Measurements from ENCODE around the gene TFDP1. TPM values are rescaled to one million over a fixed set of nuclear protein-coding genes. Genes with fewer than 3 reads are reported as not detected.
"Not testable (repeated sequence)": the region's sequence is repeated elsewhere in the genome, so short reads cannot be mapped to it uniquely, and the experiment has no call there.

The TFDP1 gene
- total and polyA plus RNA-seq, 2 experiments from 2014 or later = 74.8 to 122 TPM

- H3K9ac ChIP-seq = no peak overlapping the region
- H3K36me3 ChIP-seq (ENCODE audit: low read depth) = 0 out of 2 replicates have a peak, but pooled peaks cover 3% of the 10 kb centered on the region
- H3K4me2 ChIP-seq (ENCODE audit: unreplicated experiment) = no peak overlapping the region
- no peak overlapping the region for H3K27ac ChIP-seq
- WGBS, 2 experiments (ENCODE audit: low coverage in 1 of 2, low lambda C conversion rate in 2 of 2, missing lambda C conversion rate in 2 of 2) = 90 to 93% methylated on average over 14 of the region's 14 CpGs
- H4K20me1 ChIP-seq (ENCODE audit: insufficient read depth) = peaks cover 5% of the 10 kb centered on the region
- no peaks in the 10 kb centered on the region for H3K27me3 ChIP-seq (replicated peaks; ENCODE audit: insufficient read depth)
- TF ChIP-seq EZH2 (IDR thresholded peaks at IDR 0.05; ENCODE audit: insufficient read depth, poor library complexity, severe bottlenecking) (no peak), EZH2phosphoT487 (IDR thresholded peaks at IDR 0.05; ENCODE audit: insufficient read depth, low read depth) (no peak)
- peaks cover 13% of the 10 kb centered on the region for H3F3A ChIP-seq (ENCODE audit: insufficient read depth)
- H3K4me3 ChIP-seq = no peak overlapping the region
- no peaks in the 10 kb centered on the region for H3K9me3 ChIP-seq (ENCODE audit: low read depth)
- in situ Hi-C loops (cut with MboI) = no loop called here
- no peak for DNase-seq
- H3K9me2 ChIP-seq (ENCODE audit: insufficient read depth) = no peaks in the 10 kb centered on the region
- no peak overlapping the region for H2AFZ ChIP-seq
- H3K79me2 ChIP-seq (ENCODE audit: insufficient read depth) = peaks cover 85% of the 10 kb centered on the region
- H3K4me1 ChIP-seq (ENCODE audit: insufficient read depth) = peaks cover 5% of the 10 kb centered on the region; the same call in 1 of the 2 replicates
Observed at GRCh38 chr13:113589961-113590339, 5.4 kb downstream of the TFDP1 start.

GRCh38 chr13:113591750-113592149 is 7.2 kb downstream of the TFDP1 start:
- TF ChIP-seq EZH2 (IDR thresholded peaks at IDR 0.05; ENCODE audit: insufficient read depth, poor library complexity, severe bottlenecking) (no peak), EZH2phosphoT487 (IDR thresholded peaks at IDR 0.05; ENCODE audit: insufficient read depth, low read depth) (no peak)

GRCh38 chr13:113592571-113592970 is 8.0 kb downstream of the TFDP1 start:
- Histone ChIP-seq H3K27ac (no peak overlapping the region), H3F3A (ENCODE audit: insufficient read depth) (peaks cover 13% of the 10 kb centered on the region), H3K4me2 (ENCODE audit: unreplicated experiment) (no peak overlapping the region), H4K20me1 (ENCODE audit: insufficient read depth) (peaks cover 9% of the 10 kb centered on the region), H3K9me2 (ENCODE audit: insufficient read depth) (no peaks in the 10 kb centered on the region), H3K27me3 (replicated peaks; ENCODE audit: insufficient read depth) (no peaks in the 10 kb centered on the region), H3K9me3 (ENCODE audit: low read depth) (no peaks in the 10 kb centered on the region), H3K4me1 (ENCODE audit: insufficient read depth) (no peaks in the 10 kb centered on the region), H3K9ac (no peak overlapping the region), H3K36me3 (ENCODE audit: low read depth) (0 out of 2 replicates have a peak, but pooled peaks cover 8% of the 10 kb centered on the region), H3K79me2 (ENCODE audit: insufficient read depth) (peaks cover 89% of the 10 kb centered on the region), H2AFZ (no peak overlapping the region), H3K4me3 (no peak overlapping the region)
- WGBS, 2 experiments (ENCODE audit: low coverage in 1 of 2, low lambda C conversion rate in 2 of 2, missing lambda C conversion rate in 2 of 2) = 96 to 100% methylated on average over 5 of the region's 5 CpGs
- in situ Hi-C loops (cut with MboI) = no loop called here
- DNase-seq = peak; percentile 25
- no peak for TF ChIP-seq EZH2phosphoT487 (IDR thresholded peaks at IDR 0.05; ENCODE audit: insufficient read depth, low read depth)
- TF ChIP-seq EZH2 (IDR thresholded peaks at IDR 0.05; ENCODE audit: insufficient read depth, poor library complexity, severe bottlenecking) = no peak

More at GRCh38 chr13:113591750-113592149, 7.2 kb downstream of the TFDP1 start:
- DNase-seq = peak; percentile 14
- Histone ChIP-seq H3K9me2 (ENCODE audit: insufficient read depth) (no peaks in the 10 kb centered on the region), H3K36me3 (ENCODE audit: low read depth) (0 out of 2 replicates have a peak, but pooled peaks cover 8% of the 10 kb centered on the region), H3K4me2 (ENCODE audit: unreplicated experiment) (no peak overlapping the region), H3K79me2 (ENCODE audit: insufficient read depth) (peaks cover 89% of the 10 kb centered on the region), H3K9ac (no peak overlapping the region), H4K20me1 (ENCODE audit: insufficient read depth) (peaks cover 9% of the 10 kb centered on the region), H3F3A (ENCODE audit: insufficient read depth) (peaks cover 13% of the 10 kb centered on the region), H2AFZ (no peak overlapping the region), H3K27me3 (replicated peaks; ENCODE audit: insufficient read depth) (no peaks in the 10 kb centered on the region), H3K27ac (no peak overlapping the region), H3K4me1 (ENCODE audit: insufficient read depth) (no peaks in the 10 kb centered on the region), H3K4me3 (no peak overlapping the region), H3K9me3 (ENCODE audit: low read depth) (no peaks in the 10 kb centered on the region)
- in situ Hi-C loops (cut with MboI) = no loop called here
- WGBS, 2 experiments (ENCODE audit: low coverage in 1 of 2, low lambda C conversion rate in 2 of 2, missing lambda C conversion rate in 2 of 2) = 95 to 99% methylated on average over 11 of the region's 11 CpGs

- H3K27ac ChIP-seq; H3K4me2 ChIP-seq (ENCODE audit: unreplicated experiment); H3K9me2 ChIP-seq (ENCODE audit: insufficient read depth); H3K36me3 ChIP-seq (ENCODE audit: low read depth); H4K20me1 ChIP-seq (ENCODE audit: insufficient read depth); H3K9me3 ChIP-seq (ENCODE audit: low read depth); H3K9ac ChIP-seq; H3K27me3 ChIP-seq (replicated peaks; ENCODE audit: insufficient read depth); DNase-seq; H3K4me3 ChIP-seq; H2AFZ ChIP-seq; in situ Hi-C loops (cut with MboI); H3K4me1 ChIP-seq (ENCODE audit: insufficient read depth): not testable (repeated sequence)
- H3K79me2 ChIP-seq (ENCODE audit: insufficient read depth) = peaks cover 89% of the 10 kb centered on the region
- H3F3A ChIP-seq (ENCODE audit: insufficient read depth) = peaks cover 13% of the 10 kb centered on the region
- WGBS, 2 experiments (ENCODE audit: low coverage in 1 of 2, low lambda C conversion rate in 2 of 2, missing lambda C conversion rate in 2 of 2) = 97% methylated on average over 20 to 21 of the region's 21 CpGs
Observed at GRCh38 chr13:113594066-113594821, 9.7 kb downstream of the TFDP1 start.
